DND-41 (cell line): Measurements from ENCODE around the gene SAMD11.

Source experiments
- EZH2 ChIP-seq: IDR thresholded peaks from 3 replicates; pipeline ENCODE4 v1.6.1; 2012; ENCODE audit warnings: borderline replicate concordance, low read depth, mild to moderate bottlenecking, moderate library complexity, low read length, inconsistent platforms; ENCODE audit not compliant: severe bottlenecking
- TF ChIP-seq, protein P1 (sequence below): IDR thresholded peaks from 2 replicates; pipeline ENCODE4 v1.5.1; 2012; ENCODE audit warnings: borderline replicate concordance, low read length, moderate library complexity, mild to moderate bottlenecking; ENCODE audit not compliant: poor library complexity, severe bottlenecking; ENCODE audit errors: extremely low read depth

DNA sequence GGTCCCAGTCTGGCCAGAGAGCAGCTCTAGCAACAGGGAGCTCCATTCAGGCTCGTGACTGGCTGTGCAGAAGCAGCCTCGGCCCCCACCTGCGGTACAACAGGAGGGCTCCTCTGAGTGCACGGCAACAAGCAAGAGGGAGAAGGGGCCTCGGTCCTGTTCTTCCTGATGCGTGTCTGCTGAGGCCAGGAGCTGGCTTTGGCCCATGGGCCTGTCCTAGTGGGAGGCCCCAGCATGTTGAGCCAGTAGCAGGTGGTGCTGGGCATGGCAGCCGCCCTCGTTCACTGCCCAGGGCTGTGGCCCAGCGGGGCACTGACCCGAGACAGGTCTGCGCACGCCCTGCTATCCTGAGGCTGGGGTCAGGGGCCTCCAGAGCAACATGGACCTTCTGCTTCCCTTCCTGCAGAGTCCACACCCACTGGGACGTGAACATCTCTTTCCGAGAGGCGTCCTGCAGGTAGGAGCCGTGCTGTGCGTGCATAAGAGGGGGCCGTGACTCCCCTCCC is 7.0 kb downstream of the SAMD11 start:
- TF ChIP-seq, protein P1, sequence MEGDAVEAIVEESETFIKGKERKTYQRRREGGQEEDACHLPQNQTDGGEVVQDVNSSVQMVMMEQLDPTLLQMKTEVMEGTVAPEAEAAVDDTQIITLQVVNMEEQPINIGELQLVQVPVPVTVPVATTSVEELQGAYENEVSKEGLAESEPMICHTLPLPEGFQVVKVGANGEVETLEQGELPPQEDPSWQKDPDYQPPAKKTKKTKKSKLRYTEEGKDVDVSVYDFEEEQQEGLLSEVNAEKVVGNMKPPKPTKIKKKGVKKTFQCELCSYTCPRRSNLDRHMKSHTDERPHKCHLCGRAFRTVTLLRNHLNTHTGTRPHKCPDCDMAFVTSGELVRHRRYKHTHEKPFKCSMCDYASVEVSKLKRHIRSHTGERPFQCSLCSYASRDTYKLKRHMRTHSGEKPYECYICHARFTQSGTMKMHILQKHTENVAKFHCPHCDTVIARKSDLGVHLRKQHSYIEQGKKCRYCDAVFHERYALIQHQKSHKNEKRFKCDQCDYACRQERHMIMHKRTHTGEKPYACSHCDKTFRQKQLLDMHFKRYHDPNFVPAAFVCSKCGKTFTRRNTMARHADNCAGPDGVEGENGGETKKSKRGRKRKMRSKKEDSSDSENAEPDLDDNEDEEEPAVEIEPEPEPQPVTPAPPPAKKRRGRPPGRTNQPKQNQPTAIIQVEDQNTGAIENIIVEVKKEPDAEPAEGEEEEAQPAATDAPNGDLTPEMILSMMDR: no peak
- TF ChIP-seq EZH2: no peak
